Lower leg skin (tissue), 3 donors: ENCODE measurements around the gene ANKS1A.

Experiments
- POLR2A ChIP-seq, 2 donors: fragments of 450-650 bp; IDR thresholded peaks; one replicate each; pipeline ENCODE4 v1.6.1; 2016 to 2017; ENCODE audit warnings: antibody characterized with exemption in 2 of 2, mild to moderate bottlenecking in 1 of 2, moderate library complexity in 1 of 2
- TF ChIP-seq, protein P1 (sequence below), 3 donors: fragments of 450-650 bp; IDR thresholded peaks; one replicate each; pipeline ENCODE4 v1.5.1; 2016; ENCODE audit warnings: antibody characterized with exemption in 3 of 3, mild to moderate bottlenecking in 3 of 3, moderate library complexity in 2 of 3

DNA sequence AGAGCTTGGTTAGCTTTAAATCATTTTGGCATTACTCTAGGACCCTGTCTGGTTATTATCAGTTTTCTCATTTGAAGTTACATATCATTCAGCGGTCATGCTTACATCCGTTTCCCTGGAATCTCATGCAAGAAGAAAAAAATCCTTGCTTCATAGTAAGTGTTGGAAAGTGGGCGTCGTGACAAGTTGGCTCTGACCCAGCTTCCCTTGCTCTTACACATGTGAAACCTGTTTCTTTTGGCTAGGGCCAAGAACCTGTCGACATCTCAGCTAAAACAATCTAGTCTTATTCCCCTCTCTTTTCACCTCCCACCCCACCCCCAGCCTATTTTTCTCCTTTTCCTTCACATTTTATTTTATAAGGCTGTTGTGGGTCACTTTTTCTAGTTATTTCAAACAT is 45.5 kb downstream of the ANKS1A start:
- TF ChIP-seq, protein P1, sequence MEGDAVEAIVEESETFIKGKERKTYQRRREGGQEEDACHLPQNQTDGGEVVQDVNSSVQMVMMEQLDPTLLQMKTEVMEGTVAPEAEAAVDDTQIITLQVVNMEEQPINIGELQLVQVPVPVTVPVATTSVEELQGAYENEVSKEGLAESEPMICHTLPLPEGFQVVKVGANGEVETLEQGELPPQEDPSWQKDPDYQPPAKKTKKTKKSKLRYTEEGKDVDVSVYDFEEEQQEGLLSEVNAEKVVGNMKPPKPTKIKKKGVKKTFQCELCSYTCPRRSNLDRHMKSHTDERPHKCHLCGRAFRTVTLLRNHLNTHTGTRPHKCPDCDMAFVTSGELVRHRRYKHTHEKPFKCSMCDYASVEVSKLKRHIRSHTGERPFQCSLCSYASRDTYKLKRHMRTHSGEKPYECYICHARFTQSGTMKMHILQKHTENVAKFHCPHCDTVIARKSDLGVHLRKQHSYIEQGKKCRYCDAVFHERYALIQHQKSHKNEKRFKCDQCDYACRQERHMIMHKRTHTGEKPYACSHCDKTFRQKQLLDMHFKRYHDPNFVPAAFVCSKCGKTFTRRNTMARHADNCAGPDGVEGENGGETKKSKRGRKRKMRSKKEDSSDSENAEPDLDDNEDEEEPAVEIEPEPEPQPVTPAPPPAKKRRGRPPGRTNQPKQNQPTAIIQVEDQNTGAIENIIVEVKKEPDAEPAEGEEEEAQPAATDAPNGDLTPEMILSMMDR (IDR thresholded peaks at IDR 0.05): no peak
- TF ChIP-seq POLR2A (IDR thresholded peaks at IDR 0.05): no peak
